H1 (cell line): Measurements from ENCODE around the gene OSBPL9. TPM values are rescaled to one million over a fixed set of nuclear protein-coding genes. Genes with fewer than 3 reads are reported as not detected.

ENCODE experiments used
- GTF2F1 ChIP-seq: IDR thresholded peaks from 2 replicates; pipeline ENCODE4 v1.6.1; 2012; ENCODE audit warnings: low read depth, low read length, improper control_type of control experiment, borderline replicate concordance
- RFX5 ChIP-seq: IDR thresholded peaks from 2 replicates; pipeline ENCODE4 v1.6.1; 2011; ENCODE audit warnings: low read depth, low read length, improper control_type of control experiment, borderline replicate concordance
- SIRT6 ChIP-seq: IDR thresholded peaks from one replicate; pipeline ENCODE4 v1.7.1; 2012; ENCODE audit warnings: low read length, inconsistent platforms
- polyA plus RNA-seq, 7 experiments: library from polyadenylated mRNA; depleted of rRNA in 3 of 7; stranded (reverse) in 5 of 7; unstranded in 2 of 7; fragments of >200 nt in 5 of 7; fragments of 200-250 nt in 2 of 7; gene quantifications; 1 replicate in 5 of 7; 2 replicates in 1 of 7; 4 replicates in 1 of 7; pipeline versions ENCODE4 v1.2.1 to v1.2.3, GENCODE V29; 2011 to 2013; ENCODE audit warnings: missing spikeins in 2 of 7, mixed read lengths in 2 of 7
- total RNA-seq: library from RNA; stranded (reverse); fragmentation: NEBNext Ultra II Directional; extraction: Animal tissue kit (Norgen Biotek cat#: 25700); gene quantifications from 2 replicates; pipeline ENCODE4 v1.2.1, GENCODE V29; 2021
- TF ChIP-seq, protein P1 (sequence below): fragments of 300-600 bp; sonication (generic); IDR thresholded peaks from 2 replicates; pipeline ENCODE4 v1.7.1; 2012; ENCODE audit warnings: low read length, moderate library complexity, mild to moderate bottlenecking, inconsistent platforms; ENCODE audit not compliant: insufficient replicate concordance

The OSBPL9 gene
- total and polyA plus RNA-seq, 2 of the 8 experiments (the other 6 are each of a cell fraction or from before 2014, with no cell fraction given) = 58.2 to 71.6 TPM

DNA sequence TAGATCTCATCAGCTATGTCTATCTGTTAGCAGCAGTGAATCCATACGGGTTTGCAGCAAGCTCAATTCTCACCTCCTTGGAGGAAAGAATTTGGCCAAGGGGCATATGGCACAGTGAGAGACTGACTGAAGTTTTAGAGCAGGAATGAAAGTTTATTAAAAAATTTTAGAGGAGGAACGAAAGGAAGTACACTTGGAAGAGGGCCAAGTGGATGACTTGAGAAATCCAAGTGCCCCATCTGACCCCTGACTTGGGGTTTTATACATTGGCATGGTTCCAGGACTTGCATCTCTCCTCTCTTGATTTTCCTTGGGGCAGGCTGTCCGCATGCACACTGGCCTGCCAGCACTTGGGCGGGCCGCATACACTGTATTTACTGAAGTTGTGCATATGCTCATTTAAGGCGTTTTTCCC lies 9.2 kb upstream of the OSBPL9 start (continued):
- no peak for TF ChIP-seq RFX5
- no peak for TF ChIP-seq GTF2F1
- TF ChIP-seq, protein P1, sequence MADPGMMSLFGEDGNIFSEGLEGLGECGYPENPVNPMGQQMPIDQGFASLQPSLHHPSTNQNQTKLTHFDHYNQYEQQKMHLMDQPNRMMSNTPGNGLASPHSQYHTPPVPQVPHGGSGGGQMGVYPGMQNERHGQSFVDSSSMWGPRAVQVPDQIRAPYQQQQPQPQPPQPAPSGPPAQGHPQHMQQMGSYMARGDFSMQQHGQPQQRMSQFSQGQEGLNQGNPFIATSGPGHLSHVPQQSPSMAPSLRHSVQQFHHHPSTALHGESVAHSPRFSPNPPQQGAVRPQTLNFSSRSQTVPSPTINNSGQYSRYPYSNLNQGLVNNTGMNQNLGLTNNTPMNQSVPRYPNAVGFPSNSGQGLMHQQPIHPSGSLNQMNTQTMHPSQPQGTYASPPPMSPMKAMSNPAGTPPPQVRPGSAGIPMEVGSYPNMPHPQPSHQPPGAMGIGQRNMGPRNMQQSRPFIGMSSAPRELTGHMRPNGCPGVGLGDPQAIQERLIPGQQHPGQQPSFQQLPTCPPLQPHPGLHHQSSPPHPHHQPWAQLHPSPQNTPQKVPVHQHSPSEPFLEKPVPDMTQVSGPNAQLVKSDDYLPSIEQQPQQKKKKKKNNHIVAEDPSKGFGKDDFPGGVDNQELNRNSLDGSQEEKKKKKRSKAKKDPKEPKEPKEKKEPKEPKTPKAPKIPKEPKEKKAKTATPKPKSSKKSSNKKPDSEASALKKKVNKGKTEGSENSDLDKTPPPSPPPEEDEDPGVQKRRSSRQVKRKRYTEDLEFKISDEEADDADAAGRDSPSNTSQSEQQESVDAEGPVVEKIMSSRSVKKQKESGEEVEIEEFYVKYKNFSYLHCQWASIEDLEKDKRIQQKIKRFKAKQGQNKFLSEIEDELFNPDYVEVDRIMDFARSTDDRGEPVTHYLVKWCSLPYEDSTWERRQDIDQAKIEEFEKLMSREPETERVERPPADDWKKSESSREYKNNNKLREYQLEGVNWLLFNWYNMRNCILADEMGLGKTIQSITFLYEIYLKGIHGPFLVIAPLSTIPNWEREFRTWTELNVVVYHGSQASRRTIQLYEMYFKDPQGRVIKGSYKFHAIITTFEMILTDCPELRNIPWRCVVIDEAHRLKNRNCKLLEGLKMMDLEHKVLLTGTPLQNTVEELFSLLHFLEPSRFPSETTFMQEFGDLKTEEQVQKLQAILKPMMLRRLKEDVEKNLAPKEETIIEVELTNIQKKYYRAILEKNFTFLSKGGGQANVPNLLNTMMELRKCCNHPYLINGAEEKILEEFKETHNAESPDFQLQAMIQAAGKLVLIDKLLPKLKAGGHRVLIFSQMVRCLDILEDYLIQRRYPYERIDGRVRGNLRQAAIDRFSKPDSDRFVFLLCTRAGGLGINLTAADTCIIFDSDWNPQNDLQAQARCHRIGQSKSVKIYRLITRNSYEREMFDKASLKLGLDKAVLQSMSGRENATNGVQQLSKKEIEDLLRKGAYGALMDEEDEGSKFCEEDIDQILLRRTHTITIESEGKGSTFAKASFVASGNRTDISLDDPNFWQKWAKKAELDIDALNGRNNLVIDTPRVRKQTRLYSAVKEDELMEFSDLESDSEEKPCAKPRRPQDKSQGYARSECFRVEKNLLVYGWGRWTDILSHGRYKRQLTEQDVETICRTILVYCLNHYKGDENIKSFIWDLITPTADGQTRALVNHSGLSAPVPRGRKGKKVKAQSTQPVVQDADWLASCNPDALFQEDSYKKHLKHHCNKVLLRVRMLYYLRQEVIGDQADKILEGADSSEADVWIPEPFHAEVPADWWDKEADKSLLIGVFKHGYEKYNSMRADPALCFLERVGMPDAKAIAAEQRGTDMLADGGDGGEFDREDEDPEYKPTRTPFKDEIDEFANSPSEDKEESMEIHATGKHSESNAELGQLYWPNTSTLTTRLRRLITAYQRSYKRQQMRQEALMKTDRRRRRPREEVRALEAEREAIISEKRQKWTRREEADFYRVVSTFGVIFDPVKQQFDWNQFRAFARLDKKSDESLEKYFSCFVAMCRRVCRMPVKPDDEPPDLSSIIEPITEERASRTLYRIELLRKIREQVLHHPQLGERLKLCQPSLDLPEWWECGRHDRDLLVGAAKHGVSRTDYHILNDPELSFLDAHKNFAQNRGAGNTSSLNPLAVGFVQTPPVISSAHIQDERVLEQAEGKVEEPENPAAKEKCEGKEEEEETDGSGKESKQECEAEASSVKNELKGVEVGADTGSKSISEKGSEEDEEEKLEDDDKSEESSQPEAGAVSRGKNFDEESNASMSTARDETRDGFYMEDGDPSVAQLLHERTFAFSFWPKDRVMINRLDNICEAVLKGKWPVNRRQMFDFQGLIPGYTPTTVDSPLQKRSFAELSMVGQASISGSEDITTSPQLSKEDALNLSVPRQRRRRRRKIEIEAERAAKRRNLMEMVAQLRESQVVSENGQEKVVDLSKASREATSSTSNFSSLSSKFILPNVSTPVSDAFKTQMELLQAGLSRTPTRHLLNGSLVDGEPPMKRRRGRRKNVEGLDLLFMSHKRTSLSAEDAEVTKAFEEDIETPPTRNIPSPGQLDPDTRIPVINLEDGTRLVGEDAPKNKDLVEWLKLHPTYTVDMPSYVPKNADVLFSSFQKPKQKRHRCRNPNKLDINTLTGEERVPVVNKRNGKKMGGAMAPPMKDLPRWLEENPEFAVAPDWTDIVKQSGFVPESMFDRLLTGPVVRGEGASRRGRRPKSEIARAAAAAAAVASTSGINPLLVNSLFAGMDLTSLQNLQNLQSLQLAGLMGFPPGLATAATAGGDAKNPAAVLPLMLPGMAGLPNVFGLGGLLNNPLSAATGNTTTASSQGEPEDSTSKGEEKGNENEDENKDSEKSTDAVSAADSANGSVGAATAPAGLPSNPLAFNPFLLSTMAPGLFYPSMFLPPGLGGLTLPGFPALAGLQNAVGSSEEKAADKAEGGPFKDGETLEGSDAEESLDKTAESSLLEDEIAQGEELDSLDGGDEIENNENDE = no peak
- TF ChIP-seq SIRT6 = no peak
